Fibroblast of the aortic adventitia (primary cell): ENCODE results near the gene PYGL. TPM values are rescaled to one million over a fixed set of nuclear protein-coding genes. Genes with fewer than 3 reads are reported as not detected.

Source experiments
- DNase-seq: peaks from one replicate; pipeline ENCODE4 v3.0.0-alpha.2; 2010; ENCODE audit warnings: low read depth
- H3K4me3 ChIP-seq: 2 replicates; pipeline ENCODE4 v1.5.1; 2011; ENCODE audit warnings: low read depth, mild to moderate bottlenecking, control low read depth, low read length, moderate library complexity
- CTCF ChIP-seq: IDR thresholded peaks from 2 replicates; pipeline ENCODE4 v1.5.1; 2011; ENCODE audit warnings: mild to moderate bottlenecking, low read length, control low read depth, inconsistent platforms; ENCODE audit not compliant: insufficient read depth
- total RNA-seq: library from RNA; depleted of rRNA; stranded (reverse); fragments of >200 nt; gene quantifications from 2 replicates; pipeline ENCODE4 v1.2.3, GENCODE V29; 2012; ENCODE audit warnings: low replicate concordance

Gene PYGL
- total RNA-seq, 1 donor: 39.3 TPM

- no peak overlapping the region for H3K4me3 ChIP-seq
- no peak for DNase-seq
- TF ChIP-seq CTCF: no peak
These were observed 34.2 kb upstream of the PYGL start for GRCh38 chr14:50978529-50978871.

- TF ChIP-seq CTCF: no peak
- no peak for DNase-seq
- H3K4me3 ChIP-seq: no peak overlapping the region
These were observed 33.7 kb upstream of the PYGL start for GRCh38 chr14:50977863-50978528.

GRCh38 chr14:50974118-50974517, 29.8 kb upstream of the PYGL start:
- no peak for DNase-seq
- no peak overlapping the region for H3K4me3 ChIP-seq
- TF ChIP-seq CTCF: no peak

GRCh38 chr14:50972734-50973133, 28.5 kb upstream of the PYGL start:
- DNase-seq: no peak
- H3K4me3 ChIP-seq: no peak overlapping the region
- no peak for TF ChIP-seq CTCF

- H3K4me3 ChIP-seq: no peak overlapping the region
- no peak for DNase-seq
- no peak for TF ChIP-seq CTCF
These were observed 26.9 kb upstream of the PYGL start for GRCh38 chr14:50970886-50971781.

GRCh38 chr14:50967790-50968189, 23.5 kb upstream of the PYGL start:
- TF ChIP-seq CTCF: no peak
- DNase-seq: no peak
- H3K4me3 ChIP-seq: no peak overlapping the region
